ENCODE data around the gene NKG7. TPM values are rescaled to one million over a fixed set of nuclear protein-coding genes. Genes with fewer than 3 reads are reported as not detected.

Gene NKG7
- total and polyA plus RNA-seq, 2 of the 13 experiments (the other 11 are each of a cell fraction or from before 2014, with no cell fraction given) = 0.40 TPM; not detected in 1

- TF ChIP-seq THAP9 (CRISPR knock-in tag; IDR thresholded peaks at IDR 0.05; ENCODE audit: borderline replicate concordance) (no peak), ZNF605 (CRISPR knock-in tag; IDR thresholded peaks at IDR 0.05) (0 out of 2 replicates have a peak, but pooled peaks have one; percentile 55), SNAPC4 (CRISPR knock-in tag; IDR thresholded peaks at IDR 0.05) (no peak), TEAD2 (CRISPR knock-in tag; IDR thresholded peaks at IDR 0.05) (no peak), POLR2A (IDR thresholded peaks at IDR 0.05; ENCODE audit: insufficient read depth in 1 of 2, low read depth in 2 of 2, low read length in 2 of 2) (peak; percentile 70 to 86; a peak in 3 of 4 replicates), ELF3 (CRISPR knock-in tag; IDR thresholded peaks at IDR 0.05) (peak; percentile 16; the same call in 1 of the 2 replicates), ZFP62 (CRISPR knock-in tag; IDR thresholded peaks at IDR 0.05) (no peak), ZSCAN12 (CRISPR knock-in tag; IDR thresholded peaks at IDR 0.05) (no peak), ZNF530 (CRISPR knock-in tag; IDR thresholded peaks at IDR 0.05; ENCODE audit: low read depth) (no peak), ZNF24 (IDR thresholded peaks at IDR 0.05) (no peak), ZNF549 (CRISPR knock-in tag; IDR thresholded peaks at IDR 0.05) (no peak), ZC3H13 (CRISPR knock-in tag; IDR thresholded peaks at IDR 0.05) (peak; percentile 69; the same call in 1 of the 2 replicates), ELF1 (CRISPR knock-in tag; IDR thresholded peaks at IDR 0.05) (no peak), ZNF800 (CRISPR knock-in tag; IDR thresholded peaks at IDR 0.05) (no peak), SRSF9 (IDR thresholded peaks at IDR 0.05; ENCODE audit: borderline replicate concordance, insufficient read depth, low read depth, low read length, poor library complexity, severe bottlenecking) (no peak), AGO1 (IDR thresholded peaks at IDR 0.05; ENCODE audit: low read depth, low read length, poor library complexity, severe bottlenecking) (no peak), STAG1 (CRISPR knock-in tag; IDR thresholded peaks at IDR 0.05) (peak; percentile 27; the same call in 1 of the 2 replicates), ZNF276 (CRISPR knock-in tag; IDR thresholded peaks at IDR 0.05; ENCODE audit: low read depth) (0 out of 2 replicates have a peak, but pooled peaks have one; percentile 42), SMARCE1 (IDR thresholded peaks at IDR 0.05; ENCODE audit: borderline replicate concordance) (no peak)
Measured at GRCh38 chr19:51354103-51354741, 18.2 kb downstream of the NKG7 start (continued).

Data from HepG2 (cell line).